Esophagus squamous epithelium (tissue), 5 donors: ENCODE measurements around the gene SPDYC. TPM values are rescaled to one million over a fixed set of nuclear protein-coding genes. Genes with fewer than 3 reads are reported as not detected.

ENCODE experiments used
- DNase-seq: peaks from one replicate; lab custom pipeline; 2025; lab: John Stamatoyannopoulos, UW
- H3K27ac ChIP-seq, 4 donors: fragments of 200-600 bp; sonication (generic); one replicate each; pipeline ENCODE4 v1.5.1; 2016 to 2019; ENCODE audit warnings: mild to moderate bottlenecking in 1 of 4
- H3K27me3 ChIP-seq, 4 donors: fragments of 200-600 bp; sonication (generic); 1 replicate in 3 of 4; 2 replicates in 1 of 4; pipeline versions ENCODE4 v1.5.1 to v1.6.0; 2017 to 2021; ENCODE audit warnings: antibody characterized with exemption in 1 of 4
- H3K36me3 ChIP-seq, 3 donors: fragments of 200-600 bp; sonication (generic); one replicate each; pipeline ENCODE4 v1.5.1; 2016 to 2019
- H3K4me1 ChIP-seq, 3 donors: fragments of 200-600 bp; sonication (generic); one replicate each; pipeline ENCODE4 v1.5.1; 2017 to 2019
- H3K4me3 ChIP-seq, 4 donors: fragments of 200-600 bp; sonication (generic); 1 replicate in 3 of 4; 2 replicates in 1 of 4; pipeline ENCODE4 v1.5.1; 2016 to 2019; ENCODE audit warnings: mild to moderate bottlenecking in 2 of 4, moderate library complexity in 1 of 4
- H3K9me3 ChIP-seq, 3 donors: fragments of 200-600 bp; sonication (generic); one replicate each; pipeline ENCODE4 v1.5.1; 2016 to 2019
- POLR2A ChIP-seq, 4 donors: fragments of 450-650 bp; IDR thresholded peaks; one replicate each; pipeline ENCODE4 v1.6.1; 2017; ENCODE audit warnings: antibody characterized with exemption in 4 of 4, mild to moderate bottlenecking in 4 of 4, moderate library complexity in 3 of 4
- WGBS, 2 donors: methylation state at CpG; one replicate each; pipeline ENCODE4 v1.1.5; 2018; 5-methylcytosine and 5-hydroxymethylcytosine counted together
- intact Hi-C: fragments of 100-400 bp; cut with DNase I; formaldehyde crosslinking; loops from one replicate; pipeline ENCODE4 v1.15.0; 2022
- total RNA-seq, 4 donors: library from RNA; depleted of rRNA; stranded (reverse); fragments of >200 nt; gene quantifications; one replicate each; pipeline ENCODE4 v1.1.0, GENCODE V29; 2016
- TF ChIP-seq, protein P1 (sequence below), 6 experiments: fragments of 450-650 bp in 4 of 6; fragments of 200-600 bp in 2 of 6; sonication (generic) in 2 of 6; IDR thresholded peaks; one replicate each; pipeline ENCODE4 v1.5.1; 2016 to 2019; ENCODE audit warnings: antibody characterized with exemption in 6 of 6, mild to moderate bottlenecking in 4 of 6, moderate library complexity in 4 of 6
- donor health status: DM: yes; HTN: yes; CAD: no.

SPDYC gene, protein sequence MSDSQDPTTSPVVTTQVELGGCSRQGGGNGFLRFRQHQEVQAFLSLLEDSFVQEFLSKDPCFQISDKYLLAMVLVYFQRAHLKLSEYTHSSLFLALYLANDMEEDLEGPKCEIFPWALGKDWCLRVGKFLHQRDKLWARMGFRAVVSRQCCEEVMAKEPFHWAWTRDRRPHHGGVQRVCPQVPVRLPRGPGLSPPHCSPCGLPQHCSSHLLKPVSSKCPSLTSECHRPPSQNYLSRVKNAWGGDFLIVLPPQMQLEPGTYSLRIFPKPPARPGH
- not detected for total RNA-seq

GRCh38 chr11:65170058-65170534, at the start of gene SPDYC:
TSS of gene SPDYC (plus strand) at chr11:65170233. CDS start at chr11:65171358, 1,125 bp downstream.
- peaks cover 0 to 11% (median 4%) of the 10 kb centered on the region in 3 donors for H3K4me1 ChIP-seq
- H3K36me3 ChIP-seq, result no peaks in the 10 kb centered on the region
- H3K27me3 ChIP-seq, result peaks cover 0 to 2% (median 0%) of the 10 kb centered on the region in 4 donors
- no peaks in the 10 kb centered on the region for H3K9me3 ChIP-seq
- intact Hi-C loops, result loop anchor here (10.0 kb wide), 1 partner anchor 45 kb away; the partner anchor contains the start of genes FAU and MRPL49
- TF ChIP-seq, protein P1, sequence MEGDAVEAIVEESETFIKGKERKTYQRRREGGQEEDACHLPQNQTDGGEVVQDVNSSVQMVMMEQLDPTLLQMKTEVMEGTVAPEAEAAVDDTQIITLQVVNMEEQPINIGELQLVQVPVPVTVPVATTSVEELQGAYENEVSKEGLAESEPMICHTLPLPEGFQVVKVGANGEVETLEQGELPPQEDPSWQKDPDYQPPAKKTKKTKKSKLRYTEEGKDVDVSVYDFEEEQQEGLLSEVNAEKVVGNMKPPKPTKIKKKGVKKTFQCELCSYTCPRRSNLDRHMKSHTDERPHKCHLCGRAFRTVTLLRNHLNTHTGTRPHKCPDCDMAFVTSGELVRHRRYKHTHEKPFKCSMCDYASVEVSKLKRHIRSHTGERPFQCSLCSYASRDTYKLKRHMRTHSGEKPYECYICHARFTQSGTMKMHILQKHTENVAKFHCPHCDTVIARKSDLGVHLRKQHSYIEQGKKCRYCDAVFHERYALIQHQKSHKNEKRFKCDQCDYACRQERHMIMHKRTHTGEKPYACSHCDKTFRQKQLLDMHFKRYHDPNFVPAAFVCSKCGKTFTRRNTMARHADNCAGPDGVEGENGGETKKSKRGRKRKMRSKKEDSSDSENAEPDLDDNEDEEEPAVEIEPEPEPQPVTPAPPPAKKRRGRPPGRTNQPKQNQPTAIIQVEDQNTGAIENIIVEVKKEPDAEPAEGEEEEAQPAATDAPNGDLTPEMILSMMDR (IDR thresholded peaks at IDR 0.05), result no peak
- no peak for TF ChIP-seq POLR2A (IDR thresholded peaks at IDR 0.05)
- 78 to 97% methylated on average over 7 to 15 of the region's 21 CpGs for WGBS, 2 donors
- peak within 1 kb of the TSS in 1 of 4 donors; percentile 9 for H3K27ac ChIP-seq
- no peak for DNase-seq
- H3K4me3 ChIP-seq, result no peak within 1 kb of the TSS

DNA sequence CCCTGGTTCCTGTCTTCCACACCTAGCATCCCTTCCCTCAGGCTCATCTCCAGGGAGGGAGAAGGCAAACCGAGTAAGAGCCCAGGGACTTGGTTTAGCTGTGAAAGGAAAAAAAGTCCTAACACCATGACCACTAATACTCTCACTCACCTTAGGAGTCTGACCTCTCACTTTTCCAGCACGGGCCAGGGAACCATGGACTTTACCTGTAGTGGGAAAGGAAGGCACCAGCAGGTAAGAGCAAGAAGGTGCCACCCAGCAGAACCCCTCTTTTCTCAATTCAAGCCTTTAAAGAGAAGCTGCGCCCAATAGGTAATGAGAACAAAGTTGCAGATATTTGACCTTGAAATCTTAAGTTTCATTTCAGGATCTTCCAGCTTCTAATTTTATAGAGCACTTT, 49.2 kb upstream of the SPDYC start:
- Histone ChIP-seq H3K9me3 (no peaks in the 10 kb centered on the region), H3K4me3 (peak overlapping the region; percentile 68 to 90 (median 84)), H3K36me3 (peaks cover 9 to 59% (median 29%) of the 10 kb centered on the region in 3 donors), H3K27me3 (no peaks in the 10 kb centered on the region), H3K4me1 (peaks cover 21 to 75% (median 30%) of the 10 kb centered on the region in 3 donors), H3K27ac (peak overlapping the region; percentile 96 to 98 (median 97))
- TF ChIP-seq, protein P1 (IDR thresholded peaks at IDR 0.05), result no peak
- no peak for TF ChIP-seq POLR2A (IDR thresholded peaks at IDR 0.05)
- DNase-seq, result no peak
- intact Hi-C loops, result loop anchor here (10.0 kb wide), 1 partner anchor 54 kb away; the partner anchor contains the start of gene SPDYC
- 69 to 77% methylated on average over 3 of the region's 3 CpGs for WGBS, 2 donors

DNA sequence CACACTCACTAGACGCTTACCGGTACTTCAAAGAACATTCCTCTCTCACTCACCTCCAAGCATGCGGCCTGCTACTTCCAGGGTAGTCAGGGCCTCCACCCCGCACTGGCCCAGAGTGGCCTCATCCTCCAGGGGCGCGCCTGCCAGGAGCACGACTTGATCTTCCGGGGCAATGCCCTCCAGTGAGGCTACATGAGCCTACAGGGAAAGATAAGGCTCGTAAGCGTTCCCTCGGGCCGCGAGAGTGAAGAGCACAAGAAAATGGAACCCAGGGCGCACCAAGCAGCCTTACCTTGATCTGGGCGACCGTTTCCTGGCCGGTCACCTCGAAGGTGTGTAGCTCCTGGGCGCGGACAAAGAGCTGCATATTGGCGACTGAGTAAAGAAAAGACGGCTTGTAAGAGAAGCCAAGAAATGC, 48.6 kb upstream of the SPDYC start:
- Histone ChIP-seq H3K36me3 (peaks cover 15 to 63% (median 36%) of the 10 kb centered on the region in 3 donors), H3K4me1 (peaks cover 15 to 69% (median 24%) of the 10 kb centered on the region in 3 donors), H3K27me3 (no peaks in the 10 kb centered on the region), H3K4me3 (peak overlapping the region; percentile 68 to 90 (median 84)), H3K27ac (peak overlapping the region; percentile 96 to 98 (median 97)), H3K9me3 (no peaks in the 10 kb centered on the region)
- TF ChIP-seq, protein P1 (IDR thresholded peaks at IDR 0.05), result no peak
- no peak for TF ChIP-seq POLR2A (IDR thresholded peaks at IDR 0.05)
- WGBS, 2 donors, result 1 to 4% methylated on average over 18 to 19 of the region's 22 CpGs
- no peak for DNase-seq
- intact Hi-C loops, result loop anchor here (10.0 kb wide), 1 partner anchor 53 kb away; the partner anchor contains the start of gene SPDYC

DNA sequence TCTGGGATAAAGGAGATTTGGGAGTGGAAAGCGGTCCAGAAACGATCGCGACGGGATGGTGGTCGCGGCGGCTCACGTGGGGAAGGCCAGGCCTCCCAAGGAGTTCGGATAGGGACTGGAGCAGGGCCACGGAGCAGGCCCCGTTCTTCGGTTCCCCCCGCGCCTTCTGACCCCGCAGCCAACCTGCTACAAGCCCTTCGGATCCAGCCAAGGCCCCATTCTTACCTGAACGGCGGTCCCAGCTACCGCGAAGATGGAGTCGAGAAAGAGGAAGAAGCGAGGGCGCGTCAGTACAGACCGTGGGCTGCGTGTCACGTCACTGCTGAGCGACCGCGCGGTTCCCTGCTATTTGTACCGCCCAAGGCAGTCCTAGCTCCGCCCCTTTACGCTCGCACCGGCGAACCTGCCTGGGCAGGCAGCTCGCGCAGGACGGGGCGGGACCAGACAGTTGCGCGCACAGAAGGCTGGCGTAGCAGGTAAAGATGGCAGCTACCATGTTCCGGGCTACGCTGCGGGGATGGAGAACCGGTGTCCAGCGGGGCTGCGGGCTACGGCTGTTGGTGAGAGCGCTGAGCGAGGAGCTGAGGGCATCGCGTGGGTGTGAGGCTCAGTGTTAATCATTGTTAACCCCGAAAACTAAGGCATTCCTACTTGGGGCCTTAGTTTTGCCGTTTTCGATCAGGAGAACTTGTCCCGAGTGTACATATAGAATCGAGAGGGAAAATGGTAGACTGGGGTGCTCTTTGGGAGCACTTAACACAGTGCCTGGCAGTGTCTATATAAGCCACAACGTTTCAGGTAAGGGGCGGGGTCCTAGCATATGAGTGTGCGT, 48.0 kb upstream of the SPDYC start, which contains the start of the genes FAU and MRPL49:
TSS of gene FAU (minus strand) at position 270 of the 832 bp plus-strand sequence. CDS start 321 bp downstream, outside the sequence.
TSS of gene MRPL49 (plus strand) at position 457 of the 832 bp plus-strand sequence. CDS start at position 483, 26 bp downstream.
- peaks cover 19 to 70% (median 40%) of the 10 kb centered on the region in 3 donors for H3K36me3 ChIP-seq
- peak within 1 kb of the TSS; percentile 68 to 90 (median 84) for H3K4me3 ChIP-seq
- peak; percentile 95 for DNase-seq
- H3K27me3 ChIP-seq, result no peaks in the 10 kb centered on the region
- intact Hi-C loops, result loop anchor here (10.0 kb wide), 1 partner anchor 53 kb away; the partner anchor contains the start of gene SPDYC
- H3K9me3 ChIP-seq, result no peaks in the 10 kb centered on the region
- 0 to 1% methylated on average over 7 to 32 of the region's 64 CpGs for WGBS, 2 donors
- peak within 1 kb of the TSS; percentile 96 to 98 (median 97) for H3K27ac ChIP-seq
- peaks cover 10 to 62% (median 18%) of the 10 kb centered on the region in 3 donors for H3K4me1 ChIP-seq
- TF ChIP-seq, protein P1 (IDR thresholded peaks at IDR 0.05), result peak in 2 of 6 experiments; percentile 9 to 54
- peak in 3 of 4 donors; percentile 88 to 94 (median 89) for TF ChIP-seq POLR2A (IDR thresholded peaks at IDR 0.05)
